ENCODE measurements around the gene SRPK1.

Gene SRPK1

DNA sequence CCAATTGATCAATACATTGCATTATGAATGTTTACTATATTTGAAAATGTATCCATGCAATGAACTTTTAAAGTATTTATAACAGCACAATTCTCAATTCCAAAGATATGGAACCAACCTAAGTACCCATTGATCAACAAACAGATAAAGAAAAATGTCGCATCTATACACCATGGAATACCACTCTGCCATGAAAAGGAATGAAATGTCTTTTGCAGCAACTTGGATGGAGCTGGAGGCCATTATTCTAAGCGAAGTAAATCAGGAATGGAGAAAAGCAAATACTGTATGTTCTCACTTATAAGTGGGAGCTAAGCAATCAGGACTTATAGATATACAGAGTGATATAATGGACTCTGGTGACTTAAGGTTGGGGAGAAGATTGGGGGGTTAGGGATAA lies 22.9 kb downstream of the SRPK1 start:
- DNase-seq (ENCODE audit: low read depth in 2 of 2) = no peak

- DNase-seq (ENCODE audit: low read depth in 2 of 2) = no peak
These were observed 23.4 kb downstream of the SRPK1 start for GRCh38 chr6:35897486-35897885.

GRCh38 chr6:35897036-35897435 lies 23.9 kb downstream of the SRPK1 start:
- no peak for DNase-seq (ENCODE audit: low read depth in 2 of 2)

GRCh38 chr6:35896228-35896627 lies 24.7 kb downstream of the SRPK1 start:
- no peak for DNase-seq (ENCODE audit: low read depth in 2 of 2)

GRCh38 chr6:35895560-35895959 lies 25.3 kb downstream of the SRPK1 start:
- DNase-seq (ENCODE audit: low read depth in 2 of 2) = no peak

GRCh38 chr6:35894776-35895175 lies 26.1 kb downstream of the SRPK1 start:
- DNase-seq (ENCODE audit: low read depth in 2 of 2) = no peak

- no peak for DNase-seq (ENCODE audit: low read depth in 2 of 2)
These were observed 27.7 kb downstream of the SRPK1 start for GRCh38 chr6:35893246-35893645.

DNA sequence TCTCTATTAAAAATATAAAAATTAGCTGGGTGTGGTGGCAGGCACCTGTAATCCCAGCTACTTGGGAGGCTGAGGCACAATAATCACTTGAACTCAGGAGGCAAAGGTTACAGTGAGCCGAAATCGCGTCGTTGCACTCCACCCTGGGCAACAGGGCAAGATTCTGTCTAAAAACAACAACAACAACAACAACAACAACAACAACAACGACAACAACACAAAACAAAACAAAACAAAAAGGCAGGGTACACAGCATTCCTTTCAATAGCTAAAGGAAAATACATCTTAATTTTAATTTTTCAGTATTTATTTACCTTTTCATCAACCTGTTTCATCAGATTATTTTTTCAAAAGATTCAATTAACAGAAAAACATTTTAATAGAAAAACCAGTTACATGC lies 28.4 kb downstream of the SRPK1 start:
- no peak for DNase-seq (ENCODE audit: low read depth in 2 of 2)

DNA sequence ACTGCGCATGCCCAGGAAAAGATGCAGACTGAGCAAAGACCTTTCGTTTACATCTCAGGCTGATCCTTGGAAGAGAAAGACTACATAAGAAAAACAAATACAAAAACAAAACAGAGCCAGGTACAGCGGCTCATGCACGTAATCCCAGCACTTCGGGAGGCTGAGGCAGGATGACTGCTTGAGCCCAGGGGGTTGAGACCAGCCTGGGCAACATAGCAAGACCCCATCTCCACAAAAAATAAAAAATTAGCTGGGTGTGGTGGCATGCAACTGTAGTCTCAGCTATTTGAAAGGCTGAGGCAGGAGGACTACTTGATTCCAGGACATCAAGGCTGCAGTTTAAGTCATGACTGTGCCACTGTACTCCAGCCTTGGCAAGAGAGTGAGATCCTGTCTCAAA lies 41.7 kb downstream of the SRPK1 start:
- no peak for DNase-seq (ENCODE audit: low read depth in 2 of 2)

- no peak for DNase-seq (ENCODE audit: low read depth in 2 of 2)
These were observed 44.0 kb downstream of the SRPK1 start for GRCh38 chr6:35876902-35877301.

GRCh38 chr6:35874730-35875129 lies 46.2 kb downstream of the SRPK1 start:
- DNase-seq (ENCODE audit: low read depth in 2 of 2) = no peak

DNA sequence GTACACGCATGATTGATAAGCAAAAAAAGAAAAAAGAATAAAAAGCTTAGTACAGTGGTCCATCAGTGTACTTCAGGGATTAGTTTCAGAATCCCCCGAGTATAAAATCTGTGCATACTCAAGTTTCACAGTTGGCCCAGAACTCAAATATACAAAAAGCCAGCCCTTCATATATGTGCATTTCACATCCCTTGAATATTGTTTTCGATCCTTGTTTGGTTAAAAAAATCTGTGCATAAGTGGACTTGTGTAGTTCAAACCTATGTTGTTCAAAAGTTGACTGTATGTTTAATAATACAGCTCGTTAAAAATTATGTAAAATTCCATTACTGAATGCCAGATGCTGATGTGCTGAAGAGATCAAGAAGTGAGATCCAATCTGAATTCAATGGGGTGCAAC lies 61.5 kb downstream of the SRPK1 start:
- no peak for DNase-seq (ENCODE audit: low read depth in 2 of 2)

- no peak for DNase-seq (ENCODE audit: low read depth in 2 of 2)
These were observed 63.0 kb downstream of the SRPK1 start for GRCh38 chr6:35857853-35858252.

GRCh38 chr6:35856250-35856649 lies 64.6 kb downstream of the SRPK1 start:
- no peak for DNase-seq (ENCODE audit: low read depth in 2 of 2)

GRCh38 chr6:35852994-35853393 lies 67.9 kb downstream of the SRPK1 start:
- DNase-seq (ENCODE audit: low read depth in 2 of 2) = no peak

- no peak for DNase-seq (ENCODE audit: low read depth in 2 of 2)
These were observed 70.7 kb downstream of the SRPK1 start for GRCh38 chr6:35850208-35850607.

DNA sequence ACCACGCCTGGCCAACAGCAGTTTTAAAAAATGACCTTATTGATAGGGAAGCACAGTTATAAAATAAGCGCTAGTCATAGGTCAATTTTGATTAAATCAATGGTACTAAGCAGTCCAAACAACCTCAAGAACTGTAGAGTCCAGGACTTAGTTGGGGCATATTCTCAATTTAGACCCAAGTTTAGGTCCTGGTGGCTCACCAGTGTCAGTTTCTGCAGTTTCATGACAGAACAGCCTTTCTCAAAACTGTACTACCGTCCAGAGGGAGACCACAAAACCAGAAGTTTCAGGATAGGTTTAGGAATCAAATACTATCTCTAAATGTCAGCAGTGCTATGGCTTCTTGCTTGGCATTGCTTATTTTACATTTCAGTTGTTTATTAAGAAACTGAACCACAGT lies 76.6 kb downstream of the SRPK1 start:
- no peak for DNase-seq (ENCODE audit: low read depth in 2 of 2)

DNA sequence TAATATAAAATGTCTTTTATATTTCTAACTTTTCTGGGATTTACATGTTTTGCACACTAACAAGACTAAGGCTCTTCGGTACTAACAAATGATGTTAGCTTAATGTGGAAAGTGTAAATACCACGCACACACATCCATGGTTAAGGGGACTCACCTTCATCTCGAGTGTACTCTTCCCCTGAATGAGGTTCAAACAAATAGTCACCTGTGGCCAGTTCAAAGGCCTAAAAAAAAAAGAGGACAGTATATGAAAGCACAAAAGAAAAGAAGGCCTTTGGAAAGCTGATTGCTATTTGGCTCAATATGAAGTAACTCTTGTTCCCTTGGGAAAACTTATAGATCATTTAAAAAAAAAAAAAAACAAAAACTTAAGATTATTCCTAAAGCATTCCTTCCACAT lies 78.5 kb downstream of the SRPK1 start:
- DNase-seq (ENCODE audit: low read depth in 2 of 2) = no peak

DNA sequence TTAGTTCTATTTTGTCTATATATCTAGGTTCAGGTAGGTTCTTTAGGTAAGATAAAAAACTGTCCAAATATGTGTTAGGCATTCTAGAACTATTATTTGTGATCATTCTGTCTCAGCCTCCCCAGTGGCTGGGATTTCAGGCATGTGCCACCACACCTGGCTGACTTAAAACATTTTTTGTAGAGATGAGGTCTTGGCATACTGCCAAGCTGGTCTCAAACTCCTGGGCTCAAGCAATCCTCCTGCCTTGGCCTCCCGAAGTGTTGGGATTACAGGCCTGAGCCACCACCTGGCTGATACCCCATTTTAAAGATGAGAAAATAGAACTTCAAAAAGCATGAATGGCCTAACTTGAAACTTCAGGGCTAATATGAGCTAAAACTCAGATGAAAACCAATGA lies 81.9 kb downstream of the SRPK1 start:
- DNase-seq (ENCODE audit: low read depth in 2 of 2) = no peak

DNA sequence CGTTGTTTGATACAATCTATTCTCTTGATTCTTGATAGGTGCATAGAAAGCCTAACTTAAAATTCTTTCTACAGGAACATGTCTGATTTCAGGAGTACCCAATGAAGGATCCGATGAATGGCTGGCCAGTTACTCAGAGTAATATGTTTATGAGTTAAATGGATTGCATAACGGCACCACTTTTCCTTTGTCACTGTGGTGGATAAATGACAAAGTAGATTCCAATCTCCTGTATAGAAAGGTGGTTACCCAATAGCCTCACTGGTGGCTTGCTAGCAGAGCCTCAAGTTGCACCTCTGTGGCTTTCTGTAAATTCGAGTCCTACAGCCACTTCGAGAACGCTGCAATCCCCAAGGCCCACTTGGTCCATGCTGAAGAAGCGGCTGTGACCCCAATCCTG lies 87.4 kb downstream of the SRPK1 start:
- DNase-seq (ENCODE audit: low read depth in 2 of 2) = no peak

DNA sequence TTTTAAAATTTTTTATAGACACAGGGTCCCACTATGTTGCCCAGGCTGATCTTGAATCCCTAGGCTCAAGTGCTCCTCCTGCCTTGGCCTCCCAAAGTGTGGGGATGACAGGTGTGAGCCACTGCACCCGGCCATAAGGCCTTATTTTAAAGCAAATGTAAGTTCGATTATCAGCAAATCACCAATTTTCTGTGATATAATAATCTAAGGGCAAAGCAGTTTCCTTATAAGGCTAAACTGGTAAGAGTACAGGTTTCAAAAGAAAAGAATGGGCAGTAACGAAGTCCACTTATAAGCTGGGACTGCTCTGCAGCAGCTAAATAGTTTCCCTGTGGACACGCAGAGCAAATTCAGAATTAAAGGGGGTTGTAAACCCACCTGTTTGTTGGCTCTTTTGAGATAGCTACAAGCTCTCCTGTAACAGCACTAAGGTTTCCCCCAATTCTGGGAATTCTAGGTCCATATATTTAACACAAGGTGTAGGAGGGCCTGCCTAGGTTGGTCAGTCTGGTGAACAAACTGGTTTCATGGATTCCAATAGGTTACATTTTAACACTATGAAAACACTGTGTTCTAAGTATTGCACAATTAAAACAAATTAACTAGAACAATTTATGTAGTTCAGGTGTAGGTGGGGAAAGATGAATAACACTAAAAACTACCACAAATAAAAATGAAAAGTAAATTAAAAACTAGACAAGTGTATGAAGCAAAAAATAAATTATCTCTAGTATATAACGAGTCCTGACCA lies 89.5 kb downstream of the SRPK1 start:
- no peak for DNase-seq (ENCODE audit: low read depth in 2 of 2)

DNA sequence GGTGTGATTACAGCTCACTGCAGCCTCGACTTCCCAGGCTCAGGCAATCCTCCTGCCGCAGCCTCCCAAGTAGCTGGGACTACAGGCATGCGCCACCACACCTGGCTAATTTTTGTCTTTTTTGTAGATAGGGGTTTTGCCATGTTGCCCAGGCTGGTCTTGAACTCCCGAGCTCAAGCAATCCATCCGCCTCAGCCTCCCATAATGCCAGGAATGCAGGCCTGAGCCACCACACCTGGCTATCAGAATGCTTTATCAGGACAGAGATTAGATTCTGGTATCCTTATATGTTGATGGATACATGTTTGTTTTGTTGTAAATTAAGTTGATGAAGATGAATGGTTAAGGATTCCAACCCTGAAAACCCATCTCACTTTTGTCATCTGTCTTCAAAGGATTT lies 91.6 kb downstream of the SRPK1 start:
- DNase-seq (ENCODE audit: low read depth in 2 of 2) = no peak

DNA sequence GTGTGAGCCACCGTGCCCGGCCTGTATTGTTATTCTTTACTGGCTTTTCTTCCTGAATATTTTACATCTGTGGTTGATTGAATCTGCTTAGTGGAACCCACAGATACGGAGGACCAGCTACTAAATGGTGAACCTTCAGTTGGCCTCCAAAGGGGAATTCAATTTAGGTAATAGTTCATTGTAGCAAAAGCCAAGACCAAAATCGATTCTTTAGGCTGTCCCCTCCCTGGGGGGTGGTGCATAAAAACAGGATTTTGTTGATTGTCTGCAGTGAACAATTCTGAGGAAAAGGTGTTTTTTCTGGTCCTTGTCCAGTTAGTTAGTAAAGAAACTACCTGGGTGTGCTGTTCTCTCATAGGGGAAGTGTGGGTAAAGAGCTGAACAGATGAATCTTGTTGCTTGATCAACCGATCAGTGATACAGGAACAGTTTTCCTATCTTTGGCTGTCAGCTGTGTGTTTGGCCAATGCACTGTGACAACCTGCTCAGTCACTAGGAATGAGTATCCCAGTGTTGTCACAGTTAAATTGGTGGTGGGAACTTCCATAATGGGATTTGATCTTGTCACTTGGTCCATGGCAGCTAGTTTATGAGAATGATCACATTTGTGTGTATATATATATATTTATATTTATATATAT lies 96.2 kb downstream of the SRPK1 start:
- no peak for DNase-seq (ENCODE audit: low read depth in 2 of 2)

- DNase-seq (ENCODE audit: low read depth in 2 of 2) = no peak
These were observed 97.3 kb downstream of the SRPK1 start for GRCh38 chr6:35823601-35824000.

All from stimulated activated CD8-positive, alpha-beta memory T cell treated with anti-CD3 and anti-CD28 coated beads, Interleukin-15, amount 100 ng/mL, for 48 hours (primary cell).